GM12865 (cell line): ENCODE data around the gene HSPA12B.

Source experiments
- DNase-seq: peaks from one replicate; pipeline ENCODE4 v3.0.0; 2010; ENCODE audit warnings: low read depth
- H3K4me3 ChIP-seq: 2 replicates; pipeline ENCODE4 v1.5.1; 2011; ENCODE audit warnings: mild to moderate bottlenecking, low read depth, low read length, control low read depth
- CTCF ChIP-seq: IDR thresholded peaks from 2 replicates; pipeline ENCODE4 v1.5.1; 2011; ENCODE audit warnings: low read length, control low read depth, low read depth, inconsistent platforms; ENCODE audit not compliant: insufficient read depth; ENCODE audit errors: missing control alignments

The HSPA12B gene

GRCh38 chr20:3710703-3711483 is 21.6 kb upstream of the HSPA12B start:
- no peak overlapping the region for H3K4me3 ChIP-seq
- DNase-seq = peak; percentile 65
- TF ChIP-seq CTCF = peak; percentile 90

GRCh38 chr20:3711484-3711941 is 21.0 kb upstream of the HSPA12B start:
- no peak for DNase-seq
- no peak overlapping the region for H3K4me3 ChIP-seq
- no peak for TF ChIP-seq CTCF

GRCh38 chr20:3712279-3712873 is 20.1 kb upstream of the HSPA12B start, which contains the start of gene SIGLEC1:
Gene SIGLEC1, minus strand, starts transcription at chr20:3712600. Its CDS starts 5,472 bp downstream, at chr20:3707128.
- H3K4me3 ChIP-seq = no peak within 1 kb of the TSS
- DNase-seq = no peak
- no peak for TF ChIP-seq CTCF

- TF ChIP-seq CTCF = no peak
- no peak overlapping the region for H3K4me3 ChIP-seq
- DNase-seq = no peak
These were observed 18.4 kb upstream of the HSPA12B start for GRCh38 chr20:3714092-3714491.

GRCh38 chr20:3716195-3716834 is 16.2 kb upstream of the HSPA12B start:
- DNase-seq = peak; percentile 71
- no peak overlapping the region for H3K4me3 ChIP-seq
- peak; percentile 83 for TF ChIP-seq CTCF

GRCh38 chr20:3719046-3719445 is 13.4 kb upstream of the HSPA12B start:
- no peak for TF ChIP-seq CTCF
- H3K4me3 ChIP-seq = no peak overlapping the region
- DNase-seq = no peak
